Renal cortical epithelial cell (primary cell): ENCODE measurements around the gene MIB1. TPM values are rescaled to one million over a fixed set of nuclear protein-coding genes. Genes with fewer than 3 reads are reported as not detected.

ENCODE experiments used
- DNase-seq: peaks from one replicate; pipeline ENCODE4 v3.0.0-alpha.2; 2011; ENCODE audit warnings: low read depth
- total RNA-seq: library from RNA; depleted of rRNA; stranded (reverse); fragments of >200 nt; gene quantifications from 2 replicates; pipeline ENCODE4 v1.2.3, GENCODE V29; 2014

Gene MIB1
- total RNA-seq, 1 donor from 2014 or later: 82.6 TPM

DNA sequence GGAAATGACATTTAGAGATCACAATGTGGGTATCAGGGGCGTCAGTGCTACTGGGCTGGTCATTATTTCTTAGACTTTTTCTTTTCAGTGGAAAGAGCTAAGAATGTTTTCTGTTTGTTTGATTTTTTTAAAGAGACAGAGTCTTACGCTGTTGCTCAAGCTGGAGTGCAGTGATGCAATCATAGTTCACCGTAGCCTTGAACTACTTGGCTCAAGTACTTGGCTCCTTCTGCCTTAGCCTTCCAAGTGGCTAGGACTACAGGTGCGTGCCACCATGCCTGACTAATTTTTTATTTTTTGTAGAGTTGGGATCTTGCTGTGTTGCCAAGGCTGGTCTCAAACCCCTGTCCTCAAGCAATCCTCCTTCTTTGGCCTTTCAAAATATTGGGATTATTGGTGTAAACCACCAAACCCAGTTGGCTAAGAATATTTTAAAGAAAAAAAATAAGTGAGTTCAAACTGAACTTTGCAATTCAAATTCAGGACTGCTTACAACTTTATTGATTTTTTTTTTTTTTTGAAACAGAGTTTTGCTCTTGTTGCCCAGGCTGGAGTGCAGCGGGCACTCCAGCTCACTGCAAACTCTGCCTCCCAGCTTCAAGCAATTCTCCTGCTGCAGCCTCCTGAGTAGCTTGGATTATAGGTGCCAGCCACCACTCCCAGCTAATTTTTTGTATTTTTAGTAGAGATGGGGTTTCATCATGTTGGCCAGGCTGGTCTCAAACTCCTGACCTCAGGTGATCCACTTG lies 154.2 kb downstream of the MIB1 start:
- DNase-seq: peak; percentile 73

GRCh38 chr18:21896732-21897336 lies 156.2 kb downstream of the MIB1 start:
- no peak for DNase-seq

GRCh38 chr18:21897811-21898210 lies 157.2 kb downstream of the MIB1 start:
- peak; percentile 33 for DNase-seq

DNA sequence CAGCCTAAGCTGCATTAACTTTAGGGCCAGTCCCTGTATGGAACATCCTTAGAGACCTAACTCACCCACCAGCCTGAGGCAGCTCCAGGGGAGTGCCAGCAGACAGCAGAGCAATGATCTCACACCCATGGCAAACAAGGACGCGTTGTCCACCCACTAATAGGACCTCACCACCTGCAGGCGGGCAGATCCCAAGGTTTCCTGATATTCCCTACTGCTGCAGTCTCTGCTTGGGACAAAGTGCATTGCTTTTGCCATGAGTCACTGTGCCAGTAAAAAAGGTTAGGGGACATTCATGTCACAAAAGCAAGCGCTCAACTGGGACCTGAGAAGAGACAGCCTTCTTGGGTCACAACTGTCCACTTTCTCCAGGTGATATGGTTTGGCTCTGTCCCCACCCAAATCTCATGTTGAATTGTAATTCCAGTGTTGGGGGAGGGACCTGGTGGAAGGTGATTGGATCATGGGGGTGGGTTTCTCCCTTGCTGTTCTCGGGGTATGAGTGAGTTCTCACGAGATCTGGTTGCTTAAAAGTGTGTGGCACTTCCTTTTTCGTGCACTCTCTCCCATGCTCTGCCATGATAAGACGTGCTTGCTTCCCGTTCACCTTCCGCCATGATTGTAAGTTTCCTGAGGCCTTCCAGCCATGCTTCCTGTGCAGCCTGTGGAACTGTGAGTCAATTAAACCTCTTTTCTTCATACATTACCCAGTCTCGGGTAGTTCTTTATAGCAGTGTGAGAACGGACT lies 160.2 kb downstream of the MIB1 start:
- no peak for DNase-seq

- no peak for DNase-seq
These were observed 160.9 kb downstream of the MIB1 start for GRCh38 chr18:21901423-21901945.

- DNase-seq: no peak
These were observed 163.1 kb downstream of the MIB1 start for GRCh38 chr18:21903709-21904108.

- no peak for DNase-seq
These were observed 164.3 kb downstream of the MIB1 start for GRCh38 chr18:21904856-21905255.

DNA sequence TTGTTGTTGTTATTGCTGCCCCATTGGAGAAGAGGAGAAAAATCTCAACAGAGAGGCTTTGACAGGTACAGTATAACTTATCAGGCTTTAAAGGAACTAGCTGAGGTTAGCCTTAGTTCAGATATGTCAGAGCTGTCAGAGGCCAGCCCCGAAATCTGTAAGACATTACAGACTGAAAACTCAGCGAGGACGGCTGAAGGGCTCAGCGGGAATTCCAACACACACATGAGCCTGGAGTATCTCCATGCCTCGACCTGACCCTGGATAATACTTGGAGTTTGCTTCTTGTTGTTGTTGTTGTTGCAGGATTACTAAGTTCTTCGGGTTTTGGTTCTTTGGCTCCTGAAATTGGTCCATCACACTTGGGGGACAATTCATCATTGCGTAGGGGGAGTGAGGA lies 166.9 kb downstream of the MIB1 start:
- no peak for DNase-seq

- DNase-seq: no peak
These were observed 168.1 kb downstream of the MIB1 start for GRCh38 chr18:21908711-21909110.

GRCh38 chr18:21910906-21911305 lies 170.3 kb downstream of the MIB1 start:
- no peak for DNase-seq

GRCh38 chr18:21911551-21911950 lies 171.0 kb downstream of the MIB1 start:
- DNase-seq: no peak

DNA sequence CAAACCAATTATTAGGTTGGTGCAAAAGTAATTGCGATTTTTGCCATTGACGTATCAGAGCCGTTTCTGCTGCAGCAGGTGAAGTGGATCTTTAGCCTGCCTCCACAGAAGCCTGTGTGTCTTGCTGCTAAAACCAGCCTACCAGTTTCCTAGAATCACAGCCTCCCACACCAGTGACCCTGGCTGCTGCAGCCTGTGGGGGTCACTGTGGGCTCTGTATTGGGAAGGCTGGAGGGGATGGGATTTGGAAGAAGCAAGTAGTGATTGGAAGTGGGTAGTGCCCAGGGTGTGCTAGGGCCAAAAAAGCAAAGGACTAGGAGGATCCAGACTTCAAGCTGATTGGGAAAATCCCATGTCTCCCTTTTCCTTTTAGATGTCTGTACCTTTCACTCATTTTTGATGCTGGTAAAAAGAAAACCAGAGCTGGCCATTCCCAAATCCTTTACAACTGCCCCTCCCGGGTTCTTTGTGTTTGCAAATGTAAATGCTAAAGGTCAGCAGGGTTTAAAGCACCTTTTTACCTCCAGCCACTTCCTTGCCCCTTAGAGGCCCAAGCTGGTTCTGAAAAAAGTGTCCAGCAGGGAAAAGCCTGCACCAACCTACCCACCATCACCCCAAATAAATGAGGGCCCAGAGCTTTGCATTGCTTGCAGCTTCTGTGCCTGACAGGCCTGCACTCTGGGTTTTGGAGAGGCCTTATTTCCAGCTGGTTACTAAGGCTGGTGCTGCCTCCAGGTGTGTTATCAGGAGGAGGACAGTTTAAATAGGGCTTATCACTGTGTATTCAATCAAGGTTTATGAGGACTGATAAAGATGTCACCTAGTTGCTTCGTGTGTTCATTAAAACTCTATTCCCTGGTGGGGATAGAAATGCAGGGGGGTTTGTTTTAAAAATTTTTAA lies 172.0 kb downstream of the MIB1 start:
- DNase-seq: no peak

DNA sequence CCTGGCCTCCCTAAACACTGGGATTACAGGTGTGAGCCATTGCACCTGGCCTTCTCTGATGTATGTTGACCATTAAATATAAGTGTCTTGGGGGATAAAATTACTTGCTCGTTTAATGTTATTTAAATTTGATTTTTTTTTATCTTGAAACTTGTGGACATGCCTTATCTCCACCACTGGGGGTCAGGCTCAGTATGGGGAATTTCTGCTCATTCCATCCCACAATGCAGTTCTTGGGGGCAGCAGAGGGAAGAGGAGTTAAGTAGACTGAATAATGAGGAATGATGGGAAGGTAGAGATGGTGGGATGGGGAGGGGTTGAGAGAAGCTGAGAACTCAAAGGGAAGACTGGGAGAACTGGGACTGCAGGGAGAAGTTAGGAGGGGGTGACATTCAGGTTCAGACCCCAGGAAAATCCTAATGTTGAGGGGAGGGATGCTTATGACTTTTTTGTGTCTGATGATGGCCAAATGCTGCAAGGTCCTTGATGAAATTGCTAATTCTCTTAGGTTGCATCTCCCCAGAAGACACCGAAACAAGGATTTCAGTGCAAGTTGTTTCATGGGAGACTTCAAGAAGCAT lies 174.2 kb downstream of the MIB1 start:
- DNase-seq: peak; percentile 25

DNA sequence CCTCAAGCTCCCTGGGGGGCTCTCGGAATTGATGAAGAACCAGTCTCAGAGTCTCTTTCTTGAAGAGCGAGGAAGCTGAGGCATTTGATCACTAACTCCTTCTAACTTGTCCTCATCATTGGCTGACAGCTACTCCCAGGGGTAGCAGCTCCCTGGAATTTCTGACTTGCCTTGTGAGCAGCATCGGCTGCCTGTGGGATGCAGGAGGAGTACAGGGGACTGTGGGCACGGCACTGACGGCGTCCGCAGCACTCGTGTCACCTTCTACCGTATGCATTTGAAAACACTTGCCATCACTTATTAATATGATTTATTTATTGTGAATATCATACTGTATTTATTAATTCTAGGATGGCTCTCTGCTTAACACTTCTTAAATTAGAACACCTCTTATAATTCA lies 175.0 kb downstream of the MIB1 start:
- no peak for DNase-seq

GRCh38 chr18:21916594-21916993 lies 176.0 kb downstream of the MIB1 start:
- no peak for DNase-seq

- no peak for DNase-seq
These were observed 178.1 kb downstream of the MIB1 start for GRCh38 chr18:21918693-21919092.

Other genes starting within 250 kb of the MIB1 start
- 22.9 and 26.3 TPM in 2 replicates for gene ESCO1, start 140.1 kb upstream of the MIB1 start, total RNA-seq
- 14.8 and 15.0 TPM in 2 replicates for gene SNRPD1, start 128.5 kb upstream of the MIB1 start, total RNA-seq
- 15.7 and 21.7 TPM in 2 replicates for gene ABHD3, start 36.0 kb upstream of the MIB1 start, total RNA-seq